Thymus (tissue), 11 donors: ENCODE measurements around the gene HMGXB3. TPM values are rescaled to one million over a fixed set of nuclear protein-coding genes. Genes with fewer than 3 reads are reported as not detected.

Experiments
- DNase-seq, 9 donors: peaks; one replicate each; pipeline ENCODE4 v3.0.0-alpha.2; 2013; ENCODE audit warnings: low spot score in 9 of 9, low read depth in 6 of 9, missing footprints in 1 of 9
- H3K27ac ChIP-seq, 2 donors: one replicate each; pipeline ENCODE4 v1.5.1; 2013; ENCODE audit warnings: control low read depth in 1 of 2, low read depth in 1 of 2, low read length in 1 of 2, mild to moderate bottlenecking in 1 of 2, moderate library complexity in 1 of 2
- H3K27me3 ChIP-seq, 2 donors: one replicate each; pipeline ENCODE4 v1.5.1; 2013; ENCODE audit warnings: low read length in 1 of 2; ENCODE audit not compliant: control insufficient read depth in 2 of 2, insufficient read depth in 1 of 2
- H3K36me3 ChIP-seq, 2 donors: one replicate each; pipeline ENCODE4 v1.5.1; 2013; ENCODE audit warnings: low read length in 1 of 2, mild to moderate bottlenecking in 1 of 2, moderate library complexity in 1 of 2; ENCODE audit not compliant: control insufficient read depth in 2 of 2, insufficient read depth in 2 of 2
- H3K4me1 ChIP-seq, 2 donors: one replicate each; pipeline ENCODE4 v1.5.1; 2013; ENCODE audit warnings: low read length in 2 of 2; ENCODE audit not compliant: control insufficient read depth in 2 of 2, insufficient read depth in 2 of 2
- H3K4me3 ChIP-seq, 2 donors: one replicate each; pipeline ENCODE4 v1.5.1; 2013; ENCODE audit warnings: low read length in 2 of 2, control low read depth in 1 of 2, mild to moderate bottlenecking in 1 of 2
- H3K9me3 ChIP-seq, 2 donors: one replicate each; pipeline ENCODE4 v1.5.1; 2013; ENCODE audit warnings: low read length in 1 of 2, mild to moderate bottlenecking in 1 of 2; ENCODE audit not compliant: control insufficient read depth in 2 of 2, insufficient read depth in 1 of 2
- WGBS: extraction: QIAGEN DNeasy Blood & Tissue Kit; methylation state at CpG from one replicate; pipeline ENCODE4 v1.1.7; 2013; 5-methylcytosine and 5-hydroxymethylcytosine counted together
- polyA plus RNA-seq: library from polyadenylated mRNA; stranded (reverse); fragments of 200-250 nt; gene quantifications from one replicate; pipeline ENCODE4 v1.2.3, GENCODE V29; 2013
- total RNA-seq: library from RNA; stranded (reverse); fragments of 120-200 nt; gene quantifications from one replicate; pipeline ENCODE4 v1.2.4, GENCODE V29; 2013
- donor health status: healthy.

HMGXB3 gene
- total and polyA plus RNA-seq, 2 donors = 14.0 to 27.0 TPM

GRCh38 chr5:149960272-149961185 lies 40.0 kb upstream of the HMGXB3 start, which contains the start of gene SLC26A2:
Gene SLC26A2 (plus strand): TSS chr5:149960758. CDS start chr5:149977653, 16,895 bp downstream.
- DNase-seq = peak; percentile 85 to 96 (median 90)
- WGBS = under 1% methylated on average over 84 of the region's 84 CpGs
- no peaks in the 10 kb centered on the region for H3K9me3 ChIP-seq
- peak within 1 kb of the TSS; percentile 48 to 87 for H3K27ac ChIP-seq
- H3K36me3 ChIP-seq = no peaks in the 10 kb centered on the region
- peaks cover 10 to 19% of the 10 kb centered on the region in 2 donors for H3K4me1 ChIP-seq
- peak within 1 kb of the TSS; percentile 93 to 94 for H3K4me3 ChIP-seq
- no peaks in the 10 kb centered on the region for H3K27me3 ChIP-seq

GRCh38 chr5:149961186-149961685 lies 39.3 kb upstream of the HMGXB3 start:
- Histone ChIP-seq H3K4me1 (peaks cover 10 to 19% of the 10 kb centered on the region in 2 donors), H3K36me3 (no peaks in the 10 kb centered on the region), H3K9me3 (no peaks in the 10 kb centered on the region), H3K4me3 (peak overlapping the region; percentile 93 to 94), H3K27me3 (no peaks in the 10 kb centered on the region), H3K27ac (peak overlapping the region in 1 of 2 donors; percentile 77)
- WGBS = 17% methylated on average over 23 of the region's 23 CpGs
- peak in 2 of 9 donors; percentile 9 to 14 for DNase-seq

- WGBS = 92% methylated on average over 6 of the region's 6 CpGs
- no peaks in the 10 kb centered on the region for H3K27me3 ChIP-seq
- H3K4me1 ChIP-seq = peaks cover 10 to 19% of the 10 kb centered on the region in 2 donors
- no peaks in the 10 kb centered on the region for H3K9me3 ChIP-seq
- H3K4me3 ChIP-seq = no peak overlapping the region
- peak in 1 of 9 donors; percentile 15 for DNase-seq
- no peaks in the 10 kb centered on the region for H3K36me3 ChIP-seq
- H3K27ac ChIP-seq = no peak overlapping the region
Measured at GRCh38 chr5:149961957-149962409, 38.6 kb upstream of the HMGXB3 start.

- H3K27ac ChIP-seq = no peak overlapping the region
- DNase-seq = no peak
- H3K36me3 ChIP-seq = no peaks in the 10 kb centered on the region
- peaks cover 10 to 19% of the 10 kb centered on the region in 2 donors for H3K4me1 ChIP-seq
- H3K4me3 ChIP-seq = no peak overlapping the region
- no peaks in the 10 kb centered on the region for H3K27me3 ChIP-seq
- no peaks in the 10 kb centered on the region for H3K9me3 ChIP-seq
- WGBS = over 99% methylated on average over 5 of the region's 5 CpGs
Measured at GRCh38 chr5:149962601-149963300, 37.8 kb upstream of the HMGXB3 start.

- Histone ChIP-seq H3K4me1 (peaks cover 10 to 19% of the 10 kb centered on the region in 2 donors), H3K4me3 (no peak overlapping the region), H3K27ac (no peak overlapping the region), H3K9me3 (no peaks in the 10 kb centered on the region), H3K27me3 (no peaks in the 10 kb centered on the region), H3K36me3 (no peaks in the 10 kb centered on the region)
- 98% methylated on average over 3 of the region's 3 CpGs for WGBS
- DNase-seq = no peak
Measured at GRCh38 chr5:149963729-149964128, 36.8 kb upstream of the HMGXB3 start.

- Histone ChIP-seq H3K9me3 (no peaks in the 10 kb centered on the region), H3K27me3 (no peaks in the 10 kb centered on the region), H3K4me1 (peaks cover 0 to 3% of the 10 kb centered on the region in 2 donors), H3K4me3 (no peak overlapping the region), H3K36me3 (no peaks in the 10 kb centered on the region), H3K27ac (no peak overlapping the region)
- DNase-seq = no peak
- WGBS = 97% methylated on average over 3 of the region's 3 CpGs
Measured at GRCh38 chr5:149966946-149967345, 33.6 kb upstream of the HMGXB3 start.

GRCh38 chr5:149969181-149969930 lies 31.2 kb upstream of the HMGXB3 start:
- no peaks in the 10 kb centered on the region for H3K27me3 ChIP-seq
- no peak overlapping the region for H3K27ac ChIP-seq
- H3K4me3 ChIP-seq = no peak overlapping the region
- no peak for DNase-seq
- no peaks in the 10 kb centered on the region for H3K4me1 ChIP-seq
- H3K36me3 ChIP-seq = no peaks in the 10 kb centered on the region
- over 99% methylated on average over 4 of the region's 4 CpGs for WGBS
- H3K9me3 ChIP-seq = no peaks in the 10 kb centered on the region

- H3K4me3 ChIP-seq = no peak overlapping the region
- no peak overlapping the region for H3K27ac ChIP-seq
- H3K4me1 ChIP-seq = no peaks in the 10 kb centered on the region
- peaks cover 0 to 11% of the 10 kb centered on the region in 2 donors for H3K36me3 ChIP-seq
- 84% methylated on average over 2 of the region's 2 CpGs for WGBS
- no peaks in the 10 kb centered on the region for H3K27me3 ChIP-seq
- no peaks in the 10 kb centered on the region for H3K9me3 ChIP-seq
- DNase-seq = no peak
Measured at GRCh38 chr5:149975409-149975808, 25.1 kb upstream of the HMGXB3 start.
